Suprapubic skin (tissue), 4 donors: ENCODE results near the gene RCBTB2.

ENCODE experiments used
- POLR2A ChIP-seq, 2 donors: fragments of 450-650 bp; IDR thresholded peaks; one replicate each; pipeline ENCODE4 v1.6.1; 2017; ENCODE audit warnings: antibody characterized with exemption in 2 of 2, mild to moderate bottlenecking in 2 of 2, moderate library complexity in 2 of 2
- POLR2AphosphoS5 ChIP-seq, 3 donors: sonication (generic); formaldehyde crosslinking; IDR thresholded peaks; one replicate each; pipeline ENCODE4 v1.6.1; 2017; ENCODE audit warnings: antibody characterized with exemption in 3 of 3
- TF ChIP-seq, protein P1 (sequence below), 2 donors: fragments of 200-600 bp in 1 of 2; fragments of 450-650 bp in 1 of 2; sonication (generic) in 1 of 2; IDR thresholded peaks; one replicate each; pipeline ENCODE4 v1.5.1; 2016 to 2019; ENCODE audit warnings: antibody characterized with exemption in 2 of 2, mild to moderate bottlenecking in 1 of 2, moderate library complexity in 1 of 2

DNA sequence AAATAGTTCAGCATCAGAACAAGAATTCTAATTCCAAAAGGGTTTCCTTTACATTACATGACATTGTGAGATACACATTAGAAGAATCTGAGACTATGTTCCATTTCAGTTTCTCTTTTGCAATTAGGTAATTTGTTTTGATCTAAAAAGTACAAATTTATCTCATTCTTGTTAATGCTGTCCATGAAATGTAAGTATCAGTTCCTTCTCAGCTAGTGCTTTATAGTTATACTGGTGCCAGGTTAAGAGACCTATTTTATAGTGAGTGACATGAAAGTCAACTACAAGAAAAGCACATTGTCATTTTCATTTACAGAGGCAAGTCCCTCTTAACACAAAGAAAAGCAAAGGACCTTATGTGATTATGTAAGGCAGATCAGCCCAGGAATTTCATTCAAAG lies 43.9 kb downstream of the RCBTB2 start:
- TF ChIP-seq, protein P1, sequence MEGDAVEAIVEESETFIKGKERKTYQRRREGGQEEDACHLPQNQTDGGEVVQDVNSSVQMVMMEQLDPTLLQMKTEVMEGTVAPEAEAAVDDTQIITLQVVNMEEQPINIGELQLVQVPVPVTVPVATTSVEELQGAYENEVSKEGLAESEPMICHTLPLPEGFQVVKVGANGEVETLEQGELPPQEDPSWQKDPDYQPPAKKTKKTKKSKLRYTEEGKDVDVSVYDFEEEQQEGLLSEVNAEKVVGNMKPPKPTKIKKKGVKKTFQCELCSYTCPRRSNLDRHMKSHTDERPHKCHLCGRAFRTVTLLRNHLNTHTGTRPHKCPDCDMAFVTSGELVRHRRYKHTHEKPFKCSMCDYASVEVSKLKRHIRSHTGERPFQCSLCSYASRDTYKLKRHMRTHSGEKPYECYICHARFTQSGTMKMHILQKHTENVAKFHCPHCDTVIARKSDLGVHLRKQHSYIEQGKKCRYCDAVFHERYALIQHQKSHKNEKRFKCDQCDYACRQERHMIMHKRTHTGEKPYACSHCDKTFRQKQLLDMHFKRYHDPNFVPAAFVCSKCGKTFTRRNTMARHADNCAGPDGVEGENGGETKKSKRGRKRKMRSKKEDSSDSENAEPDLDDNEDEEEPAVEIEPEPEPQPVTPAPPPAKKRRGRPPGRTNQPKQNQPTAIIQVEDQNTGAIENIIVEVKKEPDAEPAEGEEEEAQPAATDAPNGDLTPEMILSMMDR (IDR thresholded peaks at IDR 0.05), result no peak
- TF ChIP-seq POLR2A (IDR thresholded peaks at IDR 0.05) (no peak), POLR2AphosphoS5 (IDR thresholded peaks at IDR 0.05) (no peak)
